Mucosa of descending colon (tissue), 3 donors: ENCODE measurements around the gene ART4. TPM values are rescaled to one million over a fixed set of nuclear protein-coding genes. Genes with fewer than 3 reads are reported as not detected.
A peak's percentile ranks its signal among the peaks of the same experiment; 100 is the strongest.

Experiments used
- ATAC-seq: fragments of 200-7000 bp; cut with Tn5 transposase; one replicate; pipeline ENCODE4 v1.9.1; 2020; ENCODE audit warnings: mild to moderate bottlenecking, moderate library complexity
- DNase-seq, 3 donors: peaks; one replicate each; pipeline ENCODE4 v3.0.0-alpha.2; 2020
- H3K36me3 ChIP-seq: fragments of 200-600 bp; one replicate; pipeline ENCODE4 v1.8.0; 2021; ENCODE audit warnings: low read depth, mild to moderate bottlenecking
- H3K4me1 ChIP-seq: fragments of 200-600 bp; one replicate; pipeline ENCODE4 v1.8.0; 2021; ENCODE audit warnings: low read depth, mild to moderate bottlenecking
- H3K4me3 ChIP-seq: fragments of 200-600 bp; one replicate; pipeline ENCODE4 v1.8.0; 2021; ENCODE audit warnings: mild to moderate bottlenecking
- H3K9me3 ChIP-seq: fragments of 200-600 bp; one replicate; pipeline ENCODE4 v1.8.0; 2021; ENCODE audit warnings: mild to moderate bottlenecking
- intact Hi-C, 2 donors: fragments of 100-400 bp; cut with DNase I in 1 of 2; cut with micrococcal nuclease in 1 of 2; formaldehyde crosslinking; loops; one replicate each; pipeline versions ENCODE4 v1.11.0 to v1.11.1; 2022; cut with DNase I, micrococcal nuclease
- long read RNA-seq, 2 donors: library from polyadenylated mRNA; unstranded; transcript quantifications; one replicate each; pipeline ENCODE4 v2.0.0, GENCODE V29; 2019 to 2021
- total RNA-seq, 3 donors: library from RNA; stranded (reverse); fragmentation: NEBNext Ultra II Directional in 2 of 3; extraction: Animal tissue kit (Norgen Biotek cat#: 25700) in 2 of 3; gene quantifications; one replicate each; pipeline versions ENCODE4 v1.2.1 to v1.2.4, GENCODE V29; 2021 to 2023
- TF ChIP-seq, protein P1 (sequence below): fragments of 200-600 bp; IDR thresholded peaks from one replicate; pipeline ENCODE4 v1.8.0; 2022; ENCODE audit warnings: antibody characterized with exemption, mild to moderate bottlenecking
- donor health status: DM: no; HTN: no; CAD: no; lungs with moderate emphysema.
- donor health status: DM: no; HTN: no; CAD: no.
- donor health status: DM: no; HTN: yes; CAD: no.

The ART4 gene, protein sequence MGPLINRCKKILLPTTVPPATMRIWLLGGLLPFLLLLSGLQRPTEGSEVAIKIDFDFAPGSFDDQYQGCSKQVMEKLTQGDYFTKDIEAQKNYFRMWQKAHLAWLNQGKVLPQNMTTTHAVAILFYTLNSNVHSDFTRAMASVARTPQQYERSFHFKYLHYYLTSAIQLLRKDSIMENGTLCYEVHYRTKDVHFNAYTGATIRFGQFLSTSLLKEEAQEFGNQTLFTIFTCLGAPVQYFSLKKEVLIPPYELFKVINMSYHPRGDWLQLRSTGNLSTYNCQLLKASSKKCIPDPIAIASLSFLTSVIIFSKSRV
- total RNA-seq = 1 to 10 TPM in 1 of 3 donors, under 1 TPM in 2; 0.06 to 1.9 (median 0.54) TPM
- long read RNA-seq, donor 1 = 0 reads
- long read RNA-seq, donor 2, full-length matches to known transcripts = 2 of 2 reads
- long read RNA-seq, donor 2, partial matches to known transcripts = 0 of 2 reads
- long read RNA-seq, donor 2, other reads (novel, unspliced or antisense) = 0 of 2 reads

DNA sequence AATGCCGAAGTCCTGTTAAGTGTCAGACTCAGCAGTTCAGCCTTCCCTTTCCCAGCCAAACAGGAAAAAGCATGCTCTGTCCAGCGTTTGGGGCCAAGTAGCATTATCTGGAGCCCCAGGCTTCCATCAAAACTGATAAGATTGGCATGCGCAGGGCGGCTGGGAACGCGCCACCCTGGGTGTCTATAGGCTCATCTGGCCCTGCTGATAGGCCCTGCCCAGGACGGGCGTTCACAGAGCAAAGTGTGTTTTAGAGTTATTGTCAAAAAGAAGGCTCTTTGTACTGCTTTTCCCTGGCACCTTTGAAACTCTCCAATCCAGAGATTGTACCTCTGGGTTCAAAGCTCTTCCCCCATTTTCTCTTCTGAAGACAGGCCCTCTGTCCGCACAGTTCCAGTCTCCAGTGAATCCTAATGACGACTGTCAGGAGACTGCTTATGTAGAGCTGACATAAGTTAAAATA lies at the start of gene ART4:
TSS of gene ART4 (minus strand) at position 102 of the 463 bp plus-strand sequence. CDS start 413 bp downstream, outside the sequence.
- ATAC-seq (no peak), DNase-seq (no peak)
- TF ChIP-seq, protein P1, sequence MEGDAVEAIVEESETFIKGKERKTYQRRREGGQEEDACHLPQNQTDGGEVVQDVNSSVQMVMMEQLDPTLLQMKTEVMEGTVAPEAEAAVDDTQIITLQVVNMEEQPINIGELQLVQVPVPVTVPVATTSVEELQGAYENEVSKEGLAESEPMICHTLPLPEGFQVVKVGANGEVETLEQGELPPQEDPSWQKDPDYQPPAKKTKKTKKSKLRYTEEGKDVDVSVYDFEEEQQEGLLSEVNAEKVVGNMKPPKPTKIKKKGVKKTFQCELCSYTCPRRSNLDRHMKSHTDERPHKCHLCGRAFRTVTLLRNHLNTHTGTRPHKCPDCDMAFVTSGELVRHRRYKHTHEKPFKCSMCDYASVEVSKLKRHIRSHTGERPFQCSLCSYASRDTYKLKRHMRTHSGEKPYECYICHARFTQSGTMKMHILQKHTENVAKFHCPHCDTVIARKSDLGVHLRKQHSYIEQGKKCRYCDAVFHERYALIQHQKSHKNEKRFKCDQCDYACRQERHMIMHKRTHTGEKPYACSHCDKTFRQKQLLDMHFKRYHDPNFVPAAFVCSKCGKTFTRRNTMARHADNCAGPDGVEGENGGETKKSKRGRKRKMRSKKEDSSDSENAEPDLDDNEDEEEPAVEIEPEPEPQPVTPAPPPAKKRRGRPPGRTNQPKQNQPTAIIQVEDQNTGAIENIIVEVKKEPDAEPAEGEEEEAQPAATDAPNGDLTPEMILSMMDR = no peak
- Histone ChIP-seq H3K4me1 (peaks cover 20% of the 10 kb centered on the region), H3K9me3 (no peaks in the 10 kb centered on the region), H3K4me3 (no peak within 1 kb of the TSS), H3K36me3 (no peaks in the 10 kb centered on the region)
- intact Hi-C loops = no loop called here

DNA sequence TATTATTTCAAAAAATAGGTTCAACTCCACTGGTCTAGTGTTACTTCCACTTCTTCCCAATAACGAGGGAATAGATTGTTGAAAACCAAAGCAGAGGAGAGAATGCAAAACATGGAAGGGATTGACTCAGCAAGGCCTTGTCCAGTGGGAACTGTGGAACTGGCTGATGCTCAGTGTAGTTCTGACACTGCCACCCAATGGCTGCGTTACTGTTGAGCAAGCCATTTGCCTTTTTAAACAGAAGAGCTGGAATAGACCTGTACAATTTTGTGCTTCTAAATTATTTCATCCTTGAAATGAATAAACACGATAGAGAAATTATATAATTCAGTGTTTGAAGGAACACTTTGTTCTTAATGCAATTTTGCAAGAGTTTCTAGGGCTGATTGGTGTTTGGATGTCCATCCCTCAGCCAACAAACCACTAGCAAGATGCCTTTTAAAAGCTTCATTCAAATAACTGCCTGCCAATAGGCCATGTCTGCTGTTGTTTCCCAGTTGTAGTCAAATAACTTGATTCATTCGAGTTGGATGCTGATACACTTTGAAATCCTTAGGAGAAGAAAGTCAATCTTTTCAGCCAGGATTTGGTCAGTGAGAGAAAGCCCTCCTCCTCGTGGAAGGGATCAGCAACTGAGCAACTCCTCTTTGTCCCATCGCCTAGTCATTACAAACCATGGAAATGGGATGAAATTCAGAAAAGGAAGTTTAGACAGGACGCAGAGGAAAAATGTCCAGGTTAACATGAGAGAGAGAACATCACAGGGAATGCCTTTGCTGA lies 49.6 kb upstream of the ART4 start:
- Histone ChIP-seq H3K9me3 (no peaks in the 10 kb centered on the region), H3K36me3 (no peaks in the 10 kb centered on the region), H3K4me3 (no peak overlapping the region), H3K4me1 (no peaks in the 10 kb centered on the region)
- ATAC-seq = no peak
- TF ChIP-seq, protein P1 = no peak
- intact Hi-C loops = no loop called here
- no peak for DNase-seq

DNA sequence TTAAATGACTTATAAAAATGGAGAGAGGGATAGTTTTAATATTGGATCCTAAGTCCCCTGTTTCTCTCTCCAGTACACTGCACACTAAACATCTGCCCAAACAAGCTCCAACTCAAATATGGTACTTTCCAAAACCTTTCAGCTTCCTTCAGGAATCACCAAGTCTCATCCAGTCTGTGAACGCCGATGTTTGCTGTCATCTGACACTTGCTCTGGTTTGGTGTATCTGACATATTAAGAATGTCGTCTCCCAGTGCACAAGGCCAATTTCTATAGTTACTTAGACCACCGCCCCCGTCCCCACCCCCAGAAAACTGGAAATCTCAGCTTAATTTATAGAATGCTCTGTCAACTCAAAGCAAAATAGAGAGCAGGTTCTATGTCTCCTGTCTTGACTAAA lies 47.4 kb upstream of the ART4 start:
- Histone ChIP-seq H3K9me3 (no peaks in the 10 kb centered on the region), H3K4me3 (no peak overlapping the region), H3K4me1 (no peaks in the 10 kb centered on the region), H3K36me3 (no peaks in the 10 kb centered on the region)
- TF ChIP-seq, protein P1 = no peak
- intact Hi-C loops = no loop called here
- ATAC-seq (no peak), DNase-seq (no peak)

DNA sequence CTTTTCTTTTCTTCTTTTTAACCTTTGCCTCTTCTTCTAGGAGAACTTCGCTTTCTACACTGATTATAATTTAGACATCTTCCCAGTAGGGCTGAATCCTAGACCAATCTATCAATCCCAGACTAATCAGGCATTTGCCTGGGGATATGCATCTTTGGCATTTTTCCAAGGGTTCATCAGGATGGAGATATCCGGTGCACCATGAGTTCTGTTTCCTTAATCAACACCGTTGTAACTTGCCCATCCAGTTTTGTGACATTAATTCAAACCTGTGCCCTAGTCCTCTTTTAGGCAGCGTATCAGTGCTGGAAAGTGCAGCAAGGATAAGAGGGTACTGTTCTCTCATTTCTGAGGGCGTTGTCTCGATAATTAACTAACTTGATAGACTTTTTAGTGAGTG lies 42.9 kb upstream of the ART4 start:
- intact Hi-C loops = no loop called here
- DNase-seq (no peak), ATAC-seq (no peak)
- no peaks in the 10 kb centered on the region for H3K4me1 ChIP-seq
- H3K4me3 ChIP-seq = no peak overlapping the region
- no peaks in the 10 kb centered on the region for H3K36me3 ChIP-seq
- TF ChIP-seq, protein P1 = no peak
- no peaks in the 10 kb centered on the region for H3K9me3 ChIP-seq

DNA sequence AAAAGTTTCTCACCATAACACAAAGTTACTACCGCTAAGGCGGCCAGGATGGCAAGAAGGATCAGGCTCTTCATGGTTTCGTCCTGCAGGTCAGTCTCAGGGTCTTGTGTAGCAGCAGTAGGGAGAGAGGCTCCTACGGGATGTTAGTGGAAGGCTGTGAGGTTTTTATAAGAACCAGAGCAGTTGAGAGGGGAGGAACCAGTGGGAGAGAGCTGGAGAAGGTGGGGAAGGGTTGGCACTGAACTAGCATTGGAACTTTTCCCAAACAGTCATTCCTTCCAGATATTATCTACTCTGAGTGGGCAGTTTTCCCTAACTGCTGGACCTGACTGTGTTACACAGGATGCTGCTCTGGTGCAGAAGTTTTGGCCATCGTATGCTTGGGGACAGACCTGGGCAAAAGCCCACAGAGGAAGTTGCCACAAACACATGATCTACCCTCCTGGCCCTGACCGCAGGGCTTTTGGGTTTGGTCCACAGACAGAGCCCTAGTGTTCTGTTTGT lies 42.4 kb upstream of the ART4 start, which contains the start of gene MGP:
TSS of gene MGP (minus strand) at position 137 of the 504 bp plus-strand sequence. CDS start at position 74, 63 bp downstream.
- no peaks in the 10 kb centered on the region for H3K4me1 ChIP-seq
- H3K4me3 ChIP-seq = no peak within 1 kb of the TSS
- intact Hi-C loops = no loop called here
- H3K9me3 ChIP-seq = no peaks in the 10 kb centered on the region
- ATAC-seq = peak; percentile 52
- H3K36me3 ChIP-seq = no peaks in the 10 kb centered on the region
- DNase-seq = peak in 1 of 3 donors; percentile 25
- TF ChIP-seq, protein P1 = no peak
